K562 (cell line): ENCODE data around the gene BTBD2.

Experiments
- ELF2 ChIP-seq: fragments of 250-450 bp; sonication (Bioruptor Pico); IDR thresholded peaks from 2 replicates; pipeline ENCODE4 v1.5.0; 2021; ENCODE audit warnings: mild to moderate bottlenecking
- FOSL1 ChIP-seq: fragments of 200-800 bp; sonication (Bioruptor generic); conservative IDR thresholded peaks from 2 replicates; pipeline ENCODE4 v1.6.1; 2016; ENCODE audit warnings: missing genetic modification characterization, missing compliant biosample characterization
- KAT7 ChIP-seq: sonication (generic); formaldehyde crosslinking; IDR thresholded peaks from 2 replicates; pipeline ENCODE4 v1.8.0; 2022; ENCODE audit warnings: missing genetic modification reagents, mild to moderate bottlenecking, borderline replicate concordance
- POLR2AphosphoS5 ChIP-seq: IDR thresholded peaks from 2 replicates; pipeline ENCODE4 v1.6.1; 2011; ENCODE audit warnings: mild to moderate bottlenecking, low read depth, low read length, moderate library complexity; ENCODE audit not compliant: control insufficient read depth, insufficient read depth
- RBM22 ChIP-seq: fragments of 200-400 bp; formaldehyde crosslinking; IDR thresholded peaks from 2 replicates; pipeline ENCODE4 v1.6.1; 2018; ENCODE audit warnings: low read length, low read depth; ENCODE audit not compliant: poor library complexity, severe bottlenecking
- TF ChIP-seq, protein P1 (sequence below), 3 experiments: IDR thresholded peaks in 2 of 3; conservative IDR thresholded peaks in 1 of 3; 2 replicates each; pipeline ENCODE4 v1.5.1; 2011 to 2012; ENCODE audit warnings: low read length in 3 of 3, mild to moderate bottlenecking in 3 of 3, control low read depth in 2 of 3, improper control_type of control experiment in 1 of 3, inconsistent platforms in 1 of 3, low read depth in 1 of 3, mixed read lengths in 1 of 3, moderate library complexity in 1 of 3; ENCODE audit not compliant: insufficient read depth in 2 of 3
- TF ChIP-seq, protein P2 (sequence below): fragments of 450-650 bp; IDR thresholded peaks from 2 replicates; pipeline ENCODE4 v1.6.1; 2016

DNA sequence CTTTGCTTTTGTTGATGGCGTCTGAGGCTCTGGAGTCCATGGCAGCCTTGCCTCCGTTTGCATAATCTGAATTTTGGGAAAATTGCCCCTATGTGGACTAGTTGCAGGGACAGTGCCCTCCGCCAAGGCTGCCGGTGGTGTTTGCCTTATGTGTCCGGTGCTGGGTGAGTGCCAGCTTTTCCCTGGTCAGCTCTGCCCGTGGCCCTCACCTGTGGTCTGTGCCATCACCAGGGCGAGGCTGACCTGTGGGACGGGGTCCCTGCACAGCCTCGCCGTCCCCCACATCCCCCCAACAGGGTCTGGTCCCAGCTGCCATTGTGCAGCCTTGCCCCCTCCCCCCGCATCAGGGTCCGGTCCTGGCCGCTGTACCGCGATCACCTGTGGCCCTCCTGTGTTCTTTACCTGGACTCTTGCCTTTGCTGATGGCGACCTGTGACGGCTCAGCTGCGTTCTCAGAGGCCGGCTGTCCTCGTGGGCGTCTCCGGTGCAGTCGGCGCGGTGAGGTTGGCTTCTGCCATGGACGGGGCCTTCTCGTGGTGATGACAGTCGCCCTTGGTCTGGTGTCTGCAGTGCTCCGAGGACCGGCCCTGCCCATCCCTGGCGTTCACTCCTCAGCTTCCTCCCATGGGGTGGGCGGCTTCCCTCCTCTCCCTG lies 61.9 kb downstream of the BTBD2 start:
- no peak for TF ChIP-seq POLR2AphosphoS5
- TF ChIP-seq, protein P1, sequence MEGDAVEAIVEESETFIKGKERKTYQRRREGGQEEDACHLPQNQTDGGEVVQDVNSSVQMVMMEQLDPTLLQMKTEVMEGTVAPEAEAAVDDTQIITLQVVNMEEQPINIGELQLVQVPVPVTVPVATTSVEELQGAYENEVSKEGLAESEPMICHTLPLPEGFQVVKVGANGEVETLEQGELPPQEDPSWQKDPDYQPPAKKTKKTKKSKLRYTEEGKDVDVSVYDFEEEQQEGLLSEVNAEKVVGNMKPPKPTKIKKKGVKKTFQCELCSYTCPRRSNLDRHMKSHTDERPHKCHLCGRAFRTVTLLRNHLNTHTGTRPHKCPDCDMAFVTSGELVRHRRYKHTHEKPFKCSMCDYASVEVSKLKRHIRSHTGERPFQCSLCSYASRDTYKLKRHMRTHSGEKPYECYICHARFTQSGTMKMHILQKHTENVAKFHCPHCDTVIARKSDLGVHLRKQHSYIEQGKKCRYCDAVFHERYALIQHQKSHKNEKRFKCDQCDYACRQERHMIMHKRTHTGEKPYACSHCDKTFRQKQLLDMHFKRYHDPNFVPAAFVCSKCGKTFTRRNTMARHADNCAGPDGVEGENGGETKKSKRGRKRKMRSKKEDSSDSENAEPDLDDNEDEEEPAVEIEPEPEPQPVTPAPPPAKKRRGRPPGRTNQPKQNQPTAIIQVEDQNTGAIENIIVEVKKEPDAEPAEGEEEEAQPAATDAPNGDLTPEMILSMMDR (IDR thresholded peaks at IDR 0.05 in 2 of 3, conservative IDR thresholded peaks at IDR 0.05 in 1 of 3; ENCODE audit: insufficient read depth in 2 of 3, low read depth in 1 of 3, low read length in 3 of 3): no peak
- TF ChIP-seq RBM22: no peak
- TF ChIP-seq FOSL1 (tag): no peak
- no peak for TF ChIP-seq KAT7 (CRISPR knock-in tag)
- TF ChIP-seq ELF2 (CRISPR knock-in tag): no peak
- TF ChIP-seq, protein P2, sequence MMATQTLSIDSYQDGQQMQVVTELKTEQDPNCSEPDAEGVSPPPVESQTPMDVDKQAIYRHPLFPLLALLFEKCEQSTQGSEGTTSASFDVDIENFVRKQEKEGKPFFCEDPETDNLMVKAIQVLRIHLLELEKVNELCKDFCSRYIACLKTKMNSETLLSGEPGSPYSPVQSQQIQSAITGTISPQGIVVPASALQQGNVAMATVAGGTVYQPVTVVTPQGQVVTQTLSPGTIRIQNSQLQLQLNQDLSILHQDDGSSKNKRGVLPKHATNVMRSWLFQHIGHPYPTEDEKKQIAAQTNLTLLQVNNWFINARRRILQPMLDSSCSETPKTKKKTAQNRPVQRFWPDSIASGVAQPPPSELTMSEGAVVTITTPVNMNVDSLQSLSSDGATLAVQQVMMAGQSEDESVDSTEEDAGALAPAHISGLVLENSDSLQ: no peak
